GM21576 (cell line): ENCODE data around the gene GTF3A.

ENCODE experiments used
- ATAC-seq: cut with Tn5 transposase; IDR thresholded peaks from one replicate; pipeline ENCODE4 v1.9.1; 2021; ENCODE audit warnings: mild to moderate bottlenecking, moderate library complexity; ENCODE audit not compliant: unreplicated experiment

The GTF3A gene

DNA sequence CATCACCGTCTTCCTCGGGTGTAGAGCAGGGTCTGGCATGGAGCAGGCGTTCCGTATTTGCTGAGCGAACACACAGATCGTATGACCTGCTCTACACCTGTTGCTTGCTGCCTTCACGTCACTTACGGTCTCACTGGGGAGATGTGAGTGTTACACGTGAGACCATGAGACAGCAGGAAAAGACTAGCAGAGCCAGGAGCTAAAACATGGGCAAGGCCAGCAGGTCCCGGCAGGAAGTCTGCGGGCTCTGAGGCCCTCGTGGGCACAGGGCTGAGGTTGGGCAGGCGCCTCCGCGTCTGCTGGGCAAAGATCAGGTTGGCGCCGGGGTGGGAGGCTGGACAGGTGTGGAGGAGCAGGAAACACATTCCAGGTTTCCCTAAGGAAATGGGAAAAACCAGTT, 19.7 kb upstream of the GTF3A start:
- no peak for ATAC-seq

- no peak for ATAC-seq
Measured at GRCh38 chr13:27405546-27406134, 18.8 kb upstream of the GTF3A start.

- no peak for ATAC-seq
Measured at GRCh38 chr13:27406178-27406939, 18.1 kb upstream of the GTF3A start.

DNA sequence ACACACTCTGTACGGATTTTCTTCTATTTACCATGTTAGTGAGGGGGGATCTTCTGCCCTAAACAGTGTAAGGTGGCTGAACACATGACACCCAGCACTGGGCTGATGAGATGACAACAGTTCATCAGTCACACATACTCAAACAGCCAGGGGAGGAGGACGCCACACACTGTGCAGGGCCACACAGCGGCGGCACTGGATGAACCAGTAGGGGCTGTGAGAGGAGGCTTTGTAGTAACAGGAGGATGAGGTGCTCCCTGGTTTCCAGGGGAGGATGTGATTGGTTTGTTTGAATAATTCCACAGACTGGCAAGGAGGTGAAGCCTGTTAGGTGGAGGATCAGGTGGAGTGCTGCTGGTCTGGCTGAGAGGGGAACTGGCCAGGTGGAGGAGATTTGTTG, 16.3 kb upstream of the GTF3A start:
- no peak for ATAC-seq

DNA sequence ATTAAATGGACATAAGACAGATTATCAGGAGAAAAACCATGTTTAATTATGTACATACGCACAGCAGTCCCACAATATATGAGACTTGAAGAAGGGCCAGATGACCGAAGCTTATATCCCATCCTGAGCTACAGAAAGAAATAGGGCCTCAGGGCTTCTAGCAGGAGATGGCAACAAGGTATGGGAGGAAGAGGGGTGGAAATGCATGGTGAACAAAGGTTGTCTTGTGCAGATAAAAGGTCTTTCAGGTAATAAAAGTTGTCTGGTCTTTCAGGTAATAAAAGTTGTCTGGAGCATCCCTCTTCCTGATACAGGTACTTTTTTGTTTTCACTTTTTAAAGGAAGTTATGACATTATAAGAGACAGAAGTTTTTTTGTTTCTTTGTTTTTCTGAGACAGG, 15.4 kb upstream of the GTF3A start:
- no peak for ATAC-seq

- no peak for ATAC-seq
Measured at GRCh38 chr13:27411341-27411740, 13.1 kb upstream of the GTF3A start.

DNA sequence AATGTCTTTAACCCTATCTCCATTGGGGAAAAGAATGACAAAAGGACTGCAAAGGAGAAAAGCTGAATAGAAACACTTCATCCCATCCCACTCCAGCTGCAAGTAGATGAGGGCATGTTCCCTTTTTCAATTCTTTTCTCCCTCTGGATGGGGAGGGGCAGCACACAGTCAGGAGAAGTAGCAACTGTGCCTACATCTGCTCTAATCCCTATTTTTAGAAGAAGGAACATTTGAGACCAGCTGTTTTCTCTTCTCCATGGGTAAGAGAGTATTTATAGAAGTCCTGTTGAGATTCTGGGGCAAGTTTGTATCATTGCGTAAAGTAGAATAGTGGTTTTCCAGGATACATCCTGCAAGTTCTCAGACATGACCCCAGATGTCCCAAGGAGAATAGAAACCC, 9.3 kb upstream of the GTF3A start:
- ATAC-seq: no peak

DNA sequence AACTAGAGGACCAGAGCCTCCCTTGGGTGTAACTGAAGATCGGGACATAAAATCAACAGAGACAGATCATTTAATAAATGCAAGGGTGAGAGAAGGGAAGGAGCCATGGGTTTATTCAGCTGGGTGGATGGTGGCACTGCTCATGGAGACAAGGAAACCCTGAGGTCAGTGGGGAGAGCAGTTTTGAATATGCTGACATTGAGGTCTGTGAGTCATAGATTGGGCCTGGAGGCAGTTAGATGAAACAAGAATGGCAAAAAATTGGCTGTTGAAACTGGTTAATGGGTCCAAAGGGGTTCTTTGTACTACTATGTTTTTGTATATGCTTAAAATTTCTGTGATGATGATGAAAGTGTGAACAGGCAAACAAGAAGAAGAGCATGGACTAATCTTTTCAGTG, 5.1 kb upstream of the GTF3A start:
- no peak for ATAC-seq

- ATAC-seq: no peak
Measured at GRCh38 chr13:27421101-27421871, 3.1 kb upstream of the GTF3A start.

GRCh38 chr13:27423333-27423732, 1.1 kb upstream of the GTF3A start:
- ATAC-seq: no peak

- ATAC-seq: peak; percentile 6
Measured at GRCh38 chr13:27425158-27425917, 919 bp downstream of the GTF3A start.

- ATAC-seq: peak; percentile 66
Measured at GRCh38 chr13:27425918-27426630, 1.7 kb downstream of the GTF3A start.

DNA sequence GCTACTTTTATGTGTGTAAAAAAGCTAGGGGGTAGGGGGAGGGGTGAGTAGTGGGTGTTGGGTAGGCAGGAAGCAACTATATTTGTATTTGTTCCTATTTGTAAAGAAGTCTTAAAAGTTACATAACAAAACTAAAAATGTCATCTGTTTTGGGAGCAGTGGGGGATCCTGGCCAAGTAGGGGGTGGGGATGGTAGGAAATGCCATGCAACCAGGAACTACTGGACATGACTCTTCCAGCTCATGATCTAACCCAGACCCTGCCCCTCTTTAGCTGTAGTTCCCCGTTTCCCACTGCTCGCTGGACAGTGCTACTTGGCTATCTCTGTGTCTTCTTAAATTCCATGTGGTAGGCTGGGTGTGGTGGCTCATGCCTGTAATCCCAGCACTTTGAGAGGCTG, 3.2 kb downstream of the GTF3A start:
- no peak for ATAC-seq

DNA sequence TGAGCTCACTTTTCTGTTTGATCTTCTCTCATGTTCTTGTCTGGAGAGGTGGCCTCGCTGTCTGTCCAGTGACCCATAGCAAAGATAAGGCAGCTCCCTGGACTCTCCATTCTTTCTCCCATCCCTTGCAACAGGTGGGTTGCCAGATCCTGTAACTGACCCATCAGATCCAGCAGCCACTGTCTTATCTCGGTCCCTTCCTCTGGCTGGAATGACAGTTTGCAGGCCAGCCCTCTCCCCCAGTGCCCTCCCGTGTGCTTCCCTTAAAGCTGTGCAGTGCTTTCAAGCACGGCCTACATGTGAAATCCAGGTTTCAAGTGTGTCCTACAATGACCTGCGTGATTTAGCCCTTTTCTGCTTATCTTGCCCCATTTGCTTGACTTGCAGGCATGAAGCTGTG, 3.7 kb downstream of the GTF3A start:
- ATAC-seq: no peak

GRCh38 chr13:27432180-27432579, 7.8 kb downstream of the GTF3A start:
- ATAC-seq: no peak

DNA sequence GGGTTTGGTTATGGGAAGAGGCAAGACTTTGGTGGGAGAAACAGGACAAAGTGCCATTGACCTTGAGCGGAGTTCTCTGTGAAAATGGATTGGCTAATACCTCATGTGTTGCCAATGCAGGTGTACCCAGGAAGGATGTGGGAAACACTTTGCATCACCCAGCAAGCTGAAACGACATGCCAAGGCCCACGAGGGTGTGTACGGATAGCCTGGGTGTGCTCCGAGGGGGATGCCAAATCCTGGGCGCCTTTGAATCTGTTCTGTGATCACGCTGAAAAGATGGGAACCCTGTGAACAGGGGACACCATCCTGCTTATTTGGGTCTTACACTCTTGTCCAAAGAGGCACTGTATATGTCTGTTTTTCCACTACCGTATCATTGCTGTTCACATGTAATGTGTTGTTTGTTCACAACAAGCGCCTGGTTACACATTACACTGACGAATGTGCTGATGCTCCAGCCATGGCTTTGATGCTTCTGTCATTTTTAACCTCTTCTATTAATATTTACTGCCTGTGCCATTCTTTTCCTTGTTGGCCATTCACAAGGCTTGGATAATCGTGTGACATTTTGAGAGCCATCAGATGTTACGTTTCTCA, 8.3 kb downstream of the GTF3A start:
- ATAC-seq: no peak

DNA sequence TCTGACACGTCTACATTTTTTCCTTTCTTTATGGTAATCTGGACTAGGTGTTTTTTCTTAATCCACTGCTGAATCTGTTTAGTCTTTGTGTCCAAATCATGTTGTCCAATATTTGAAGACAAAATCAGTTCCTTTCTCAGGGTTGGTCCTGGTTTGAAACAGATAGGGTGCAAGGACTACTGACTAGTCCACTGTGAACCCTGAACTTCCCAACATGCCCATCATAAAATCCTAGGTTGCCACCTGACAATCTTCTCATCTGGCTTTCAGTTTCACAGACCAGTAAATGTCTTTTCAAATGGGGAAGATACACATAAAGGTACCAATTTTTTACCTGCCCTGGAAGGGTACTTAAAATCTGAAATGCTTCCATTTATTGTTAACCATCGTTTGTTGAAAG, 12.7 kb downstream of the GTF3A start:
- ATAC-seq: no peak

DNA sequence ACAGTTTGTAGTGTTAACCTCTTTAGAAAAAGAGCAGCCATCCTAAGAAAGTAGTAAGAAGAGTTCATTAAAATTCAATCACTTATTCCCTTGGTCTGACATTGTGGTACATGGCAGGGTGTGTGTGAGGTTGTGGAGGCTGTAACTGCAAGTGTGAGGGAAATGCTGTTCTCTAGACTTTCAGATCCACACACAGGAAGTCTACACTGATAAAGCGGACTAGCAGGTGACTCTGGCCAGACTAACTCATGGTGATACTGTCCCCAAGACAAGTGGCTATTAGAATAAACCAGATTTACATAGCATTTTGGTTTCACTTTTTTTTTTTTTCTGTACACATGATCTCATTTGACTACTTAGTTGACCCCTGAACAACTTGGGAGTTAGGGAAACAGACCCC, 16.0 kb downstream of the GTF3A start:
- ATAC-seq: peak; percentile 72

GRCh38 chr13:27442071-27442647, 17.7 kb downstream of the GTF3A start:
- no peak for ATAC-seq

DNA sequence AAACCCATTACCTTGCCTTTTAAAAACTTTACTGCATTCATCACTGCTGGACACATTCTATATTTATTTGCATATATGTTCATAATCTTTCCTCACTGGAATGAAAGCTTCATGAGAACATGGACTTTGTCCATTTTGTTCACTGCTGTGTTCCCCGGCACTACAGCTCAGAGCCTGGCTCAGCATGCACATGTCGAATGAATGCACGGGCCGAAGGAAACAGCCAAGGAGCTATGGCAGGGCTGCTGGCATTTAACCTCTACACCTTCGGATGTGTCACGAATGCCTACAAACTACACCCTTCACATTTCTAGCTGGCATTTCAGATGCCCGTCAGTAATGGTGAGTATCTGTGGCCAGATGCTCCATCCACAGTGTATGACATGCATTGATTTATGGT, 18.4 kb downstream of the GTF3A start:
- no peak for ATAC-seq
